Measurements from ENCODE around the gene SF3B3. TPM values are rescaled to one million over a fixed set of nuclear protein-coding genes. Genes with fewer than 3 reads are reported as not detected.
A peak's percentile ranks its signal among the peaks of the same experiment; 100 is the strongest.

Gene SF3B3
- total RNA-seq, 4 donors from 2014 or later, result 51.1 to 90.6 (median 66.2) TPM

GRCh38 chr16:70494202-70494770 is 29.3 kb upstream of the SF3B3 start:
- DNase-seq (ENCODE audit: extremely low spot score), result no peak
- Histone ChIP-seq H3K36me3 (peaks cover 49 to 97% (median 76%) of the 10 kb centered on the region in 4 donors), H3K27ac (replicated peaks in 1 of 4) (no peak overlapping the region), H3K4me1 (no peaks in the 10 kb centered on the region), H3K9me3 (no peaks in the 10 kb centered on the region), H3K27me3 (no peaks in the 10 kb centered on the region), H3K4me3 (no peak overlapping the region)
- intact Hi-C loops (cut with DNase I), result no loop called here
- 91% methylated on average over 5 of the region's 5 CpGs for WGBS
- no peak for TF ChIP-seq EP300 (IDR thresholded peaks at IDR 0.05)
- no peak for TF ChIP-seq CTCF (IDR thresholded peaks at IDR 0.05)
- no peak for TF ChIP-seq POLR2A (IDR thresholded peaks at IDR 0.05; ENCODE audit: low read depth)
- no peak for TF ChIP-seq POLR2AphosphoS5 (IDR thresholded peaks at IDR 0.05)

- H3K27ac ChIP-seq (replicated peaks in 1 of 4), result no peak overlapping the region
- intact Hi-C loops (cut with DNase I), result no loop called here
- no peak for DNase-seq (ENCODE audit: extremely low spot score)
- H3K27me3 ChIP-seq, result no peaks in the 10 kb centered on the region
- no peaks in the 10 kb centered on the region for H3K4me1 ChIP-seq
- H3K9me3 ChIP-seq, result no peaks in the 10 kb centered on the region
- H3K4me3 ChIP-seq, result no peak overlapping the region
- no peak for TF ChIP-seq POLR2AphosphoS5 (IDR thresholded peaks at IDR 0.05)
- TF ChIP-seq EP300 (IDR thresholded peaks at IDR 0.05), result no peak
- TF ChIP-seq CTCF (IDR thresholded peaks at IDR 0.05), result no peak
- no peak for TF ChIP-seq POLR2A (IDR thresholded peaks at IDR 0.05; ENCODE audit: low read depth)
- peaks cover 49 to 97% (median 74%) of the 10 kb centered on the region in 4 donors for H3K36me3 ChIP-seq
- WGBS, result 100% methylated on average over 2 of the region's 2 CpGs
These were observed 28.8 kb upstream of the SF3B3 start for GRCh38 chr16:70494777-70495176.

- 92% methylated on average over 9 of the region's 9 CpGs for WGBS
- no peak overlapping the region for H3K4me3 ChIP-seq
- no peaks in the 10 kb centered on the region for H3K4me1 ChIP-seq
- no peak for DNase-seq (ENCODE audit: extremely low spot score)
- H3K9me3 ChIP-seq, result no peaks in the 10 kb centered on the region
- no peak for TF ChIP-seq POLR2A (IDR thresholded peaks at IDR 0.05; ENCODE audit: low read depth)
- no peak for TF ChIP-seq POLR2AphosphoS5 (IDR thresholded peaks at IDR 0.05)
- no peak for TF ChIP-seq CTCF (IDR thresholded peaks at IDR 0.05)
- no peak for TF ChIP-seq EP300 (IDR thresholded peaks at IDR 0.05)
- H3K27ac ChIP-seq (replicated peaks in 1 of 4), result no peak overlapping the region
- no peaks in the 10 kb centered on the region for H3K27me3 ChIP-seq
- intact Hi-C loops (cut with DNase I), result no loop called here
- peaks cover 47 to 97% (median 73%) of the 10 kb centered on the region in 4 donors for H3K36me3 ChIP-seq
These were observed 28.0 kb upstream of the SF3B3 start for GRCh38 chr16:70495425-70496182.

GRCh38 chr16:70496513-70496912 is 27.1 kb upstream of the SF3B3 start:
- Histone ChIP-seq H3K4me1 (no peaks in the 10 kb centered on the region), H3K9me3 (no peaks in the 10 kb centered on the region), H3K36me3 (peaks cover 47 to 97% (median 73%) of the 10 kb centered on the region in 4 donors), H3K4me3 (no peak overlapping the region), H3K27me3 (no peaks in the 10 kb centered on the region), H3K27ac (replicated peaks in 1 of 4) (no peak overlapping the region)
- no peak for DNase-seq (ENCODE audit: extremely low spot score)
- no peak for TF ChIP-seq POLR2A (IDR thresholded peaks at IDR 0.05; ENCODE audit: low read depth)
- WGBS, result 95% methylated on average over 6 of the region's 6 CpGs
- intact Hi-C loops (cut with DNase I), result no loop called here

- no peak for TF ChIP-seq POLR2AphosphoS5 (IDR thresholded peaks at IDR 0.05)
- no peak for TF ChIP-seq POLR2A (IDR thresholded peaks at IDR 0.05; ENCODE audit: low read depth)
- TF ChIP-seq EP300 (IDR thresholded peaks at IDR 0.05), result no peak
- peak in 1 of 3 experiments; percentile 3 for TF ChIP-seq CTCF (IDR thresholded peaks at IDR 0.05)
- H3K9me3 ChIP-seq, result no peaks in the 10 kb centered on the region
- DNase-seq (ENCODE audit: extremely low spot score), result no peak
- no peaks in the 10 kb centered on the region for H3K27me3 ChIP-seq
- no peak overlapping the region for H3K4me3 ChIP-seq
- H3K36me3 ChIP-seq, result peaks cover 48 to 96% (median 83%) of the 10 kb centered on the region in 4 donors
- H3K27ac ChIP-seq (replicated peaks in 1 of 4), result no peak overlapping the region
- 60% methylated on average over 5 of the region's 5 CpGs for WGBS
- intact Hi-C loops (cut with DNase I), result no loop called here
- H3K4me1 ChIP-seq, result no peaks in the 10 kb centered on the region
These were observed 14.9 kb upstream of the SF3B3 start for GRCh38 chr16:70508752-70509151.
